GM12878 (cell line): ENCODE results near the gene LYPD4. TPM values are rescaled to one million over a fixed set of nuclear protein-coding genes. Genes with fewer than 3 reads are reported as not detected.

Experiments
- ATAC-seq: fragments of 200-7000 bp; cut with Tn5 transposase; 3 replicates; pipeline ENCODE4 v1.9.1; 2020; ENCODE audit warnings: mild to moderate bottlenecking, moderate library complexity
- BruUV-seq: library from RNA; stranded (reverse); fragments of 400-500 nt; replicated peaks from 2 replicates; lab custom pipeline; 2021; lab: Mats Ljungman, UMichigan
- CTCF ChIA-PET: fragments of 300-600 bp; sonication (Branson Sonifier 250); formaldehyde crosslinking; extraction: SDS; loops from one replicate; lab custom pipeline; 2021; ENCODE audit warnings: inconsistent platforms; lab: Yijun Ruan, JAX
- POLR2A ChIA-PET: fragments of 350-600 bp; formaldehyde crosslinking; extraction: SDS; loops from one replicate; lab custom pipeline; 2021; ENCODE audit warnings: inconsistent platforms; lab: Charles Lee
- RAD21 ChIA-PET: fragments of 300-600 bp; sonication (Branson Sonifier 250); formaldehyde crosslinking; loops from one replicate; lab custom pipeline; 2023; ENCODE audit warnings: antibody characterized with exemption; ENCODE audit not compliant: unreplicated experiment; lab: Charles Lee
- SMC1A ChIA-PET: fragments of 300-600 bp; sonication (Branson Sonifier 250); formaldehyde crosslinking; loops from one replicate; lab custom pipeline; 2023; ENCODE audit not compliant: unreplicated experiment, uncharacterized antibody; lab: Charles Lee
- DNase-seq: peaks from one replicate; pipeline ENCODE4 v3.0.0-alpha.2; 2011; ENCODE audit warnings: low read depth, low spot score
- FAIRE-seq: peaks from 3 replicates; lab custom pipeline; 2011; peaks lifted over from hg19 to GRCh38; lab: Jason Lieb, UNC
- H2AFZ ChIP-seq: 2 replicates; pipeline ENCODE4 v1.6.0; 2011; ENCODE audit warnings: low read depth, low read length, control low read depth; ENCODE audit not compliant: control insufficient read depth
- H3K27ac ChIP-seq: 2 replicates; pipeline ENCODE4 v1.5.1; 2011; ENCODE audit warnings: control low read depth; ENCODE audit not compliant: control insufficient read depth, insufficient read depth
- H3K27me3 ChIP-seq, 2 experiments: replicated peaks in 1 of 2; 2 replicates each; pipeline versions ENCODE4 v1.6.0 to v1.6.1; 2011; ENCODE audit warnings: low read length in 1 of 2; ENCODE audit not compliant: control insufficient read depth in 2 of 2, insufficient read depth in 2 of 2
- H3K36me3 ChIP-seq, 2 experiments: 2 replicates each; pipeline ENCODE4 v1.5.1; 2011; ENCODE audit warnings: low read length in 1 of 2; ENCODE audit not compliant: control insufficient read depth in 2 of 2, insufficient read depth in 2 of 2
- H3K4me1 ChIP-seq: 2 replicates; pipeline ENCODE4 v1.6.1; 2011; ENCODE audit warnings: mild to moderate bottlenecking, low read length, moderate library complexity, mixed read lengths; ENCODE audit not compliant: control insufficient read depth, insufficient read depth
- H3K4me2 ChIP-seq: 2 replicates; pipeline ENCODE4 v1.6.0; 2011; ENCODE audit warnings: control low read depth; ENCODE audit not compliant: control insufficient read depth, insufficient read depth
- H3K4me3 ChIP-seq: fragments of 200-600 bp; sonication (generic); 2 replicates; pipeline ENCODE4 v1.5.1; 2016
- H3K79me2 ChIP-seq: 2 replicates; pipeline ENCODE4 v1.6.0; 2011; ENCODE audit warnings: low read length; ENCODE audit not compliant: control insufficient read depth, insufficient read depth
- H3K9ac ChIP-seq: 2 replicates; pipeline ENCODE4 v1.8.0; 2011; ENCODE audit warnings: low read length, control low read depth, mixed read lengths; ENCODE audit not compliant: control insufficient read depth, insufficient read depth
- H3K9me3 ChIP-seq: replicated peaks from 3 replicates; pipeline ENCODE4 v1.5.1; 2011; ENCODE audit warnings: mild to moderate bottlenecking, low read length; ENCODE audit not compliant: control insufficient read depth, insufficient read depth
- H4K20me1 ChIP-seq: 2 replicates; pipeline ENCODE4 v1.6.0; 2011; ENCODE audit not compliant: control insufficient read depth, insufficient read depth
- CHD4 ChIP-seq: fragments of 200-600 bp; sonication (generic); IDR thresholded peaks from 2 replicates; pipeline ENCODE4 v1.6.1; 2016; ENCODE audit warnings: mild to moderate bottlenecking
- ZBTB33 ChIP-seq: fragments of 450-650 bp; IDR thresholded peaks from 2 replicates; pipeline ENCODE4 v1.6.1; 2017; ENCODE audit warnings: mild to moderate bottlenecking
- WGBS: methylation state at CpG from one replicate; pipeline ENCODE4 v1.1.6; 2016; ENCODE audit warnings: low lambda C conversion rate; ENCODE audit not compliant: insufficient replicate concordance, insufficient coverage; ENCODE audit errors: missing lambda C conversion rate; 5-methylcytosine and 5-hydroxymethylcytosine counted together
- in situ Hi-C: fragments of 300-500 bp; cut with MboI; formaldehyde crosslinking; loops from 9 replicates; pipeline ENCODE4 v1.14.3; 2018; ENCODE audit warnings: mixed read lengths
- intact Hi-C: fragments of 100-400 bp; cut with micrococcal nuclease; formaldehyde crosslinking; loops from one replicate; pipeline ENCODE4 v1.14.2; 2022; ENCODE audit not compliant: unreplicated experiment
- polyA plus RNA-seq, 11 experiments: library from polyadenylated mRNA; depleted of rRNA in 4 of 11; unstranded in 6 of 11; stranded (reverse) in 5 of 11; fragments of >200 nt; fragmentation: Nextera tagmentation in 4 of 11; fragmentation: Illumina TruSeq in 1 of 11; extraction: Ambion mirVana in 4 of 11; extraction: Trizol in 1 of 11; gene quantifications; 1 replicate in 1 of 11; 2 replicates in 10 of 11; pipeline versions ENCODE4 v1.2.1 to v1.2.3, GENCODE V29; 2011 to 2016; ENCODE audit warnings: inconsistent platforms in 2 of 11, missing spikeins in 2 of 11, low read depth in 1 of 11
- total RNA-seq, 4 experiments: library from RNA; depleted of rRNA in 3 of 4; stranded (reverse); fragments of >200 nt in 3 of 4; fragmentation: Illumina TruSeq in 1 of 4; extraction: Trizol in 1 of 4; gene quantifications; 2 replicates each; pipeline versions ENCODE4 v1.2.1 to v1.2.3, GENCODE V29; 2013 to 2021

The LYPD4 gene
- total and polyA plus RNA-seq, 10 of the 15 experiments (the other 5 are each of a cell fraction or from before 2014, with no cell fraction given), result not detected

DNA sequence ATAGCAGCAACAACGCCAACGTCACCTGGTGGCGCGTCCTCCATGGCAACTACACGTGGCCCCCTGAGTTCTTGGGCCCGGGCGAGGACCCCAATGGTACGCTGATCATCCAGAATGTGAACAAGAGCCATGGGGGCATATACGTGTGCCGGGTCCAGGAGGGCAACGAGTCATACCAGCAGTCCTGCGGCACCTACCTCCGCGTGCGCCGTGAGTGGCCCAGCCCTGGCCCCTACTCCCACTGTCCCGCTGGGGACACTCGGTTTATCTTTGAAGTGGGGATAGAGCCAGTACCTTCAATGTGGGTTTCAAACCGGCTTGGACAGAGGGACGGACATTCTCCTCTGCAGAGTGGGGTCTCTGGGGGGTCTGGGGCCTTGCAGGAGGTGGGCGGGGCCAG is 34.6 kb upstream of the LYPD4 start:
- Histone ChIP-seq H3K4me1 (peaks cover 30% of the 10 kb centered on the region), H3K79me2 (peaks cover 51% of the 10 kb centered on the region), H3K9me3 (no peaks in the 10 kb centered on the region), H3K4me2 (peak overlapping the region; percentile 97), H3K36me3 (peaks cover 3 to 4% of the 10 kb centered on the region in 2 experiments; a peak in 3 of 4 replicates), H2AFZ (no peak overlapping the region), H3K9ac (peak overlapping the region; percentile 83), H3K27ac (no peak overlapping the region), H4K20me1 (no peaks in the 10 kb centered on the region), H3K27me3 (no peaks in the 10 kb centered on the region), H3K4me3 (peak overlapping the region; percentile 85)
- BruUV-seq, result no TSS peak
- POLR2A ChIA-PET, result no interaction called here
- WGBS, result 65% methylated on average over 21 of the region's 21 CpGs
- CTCF ChIA-PET, result interaction anchor here (9.0 kb wide), 1 partner anchor 8 kb away, joined by 136 read pairs; the partner anchor contains the start of gene ARHGEF1
- DNase-seq, result no peak
- in situ Hi-C loops (no loop called here), intact Hi-C loops (no loop called here)
- SMC1A ChIA-PET, result interaction anchor here (4.6 kb wide), 1 partner anchor 7 kb away, joined by 37 read pairs; no protein-coding TSS in a partner anchor
- ATAC-seq, result no peak
- RAD21 ChIA-PET, result no interaction called here
- TF ChIP-seq ZBTB33, result 0 out of 2 replicates have a peak, but pooled peaks have one; percentile 12
- no peak for TF ChIP-seq CHD4
- FAIRE-seq, result no peak
